ENCODE measurements around the gene CRIM1. TPM values are rescaled to one million over a fixed set of nuclear protein-coding genes. Genes with fewer than 3 reads are reported as not detected.

CRIM1 gene
- total RNA-seq, 1 experiment from 2014 or later: 245 TPM

DNA sequence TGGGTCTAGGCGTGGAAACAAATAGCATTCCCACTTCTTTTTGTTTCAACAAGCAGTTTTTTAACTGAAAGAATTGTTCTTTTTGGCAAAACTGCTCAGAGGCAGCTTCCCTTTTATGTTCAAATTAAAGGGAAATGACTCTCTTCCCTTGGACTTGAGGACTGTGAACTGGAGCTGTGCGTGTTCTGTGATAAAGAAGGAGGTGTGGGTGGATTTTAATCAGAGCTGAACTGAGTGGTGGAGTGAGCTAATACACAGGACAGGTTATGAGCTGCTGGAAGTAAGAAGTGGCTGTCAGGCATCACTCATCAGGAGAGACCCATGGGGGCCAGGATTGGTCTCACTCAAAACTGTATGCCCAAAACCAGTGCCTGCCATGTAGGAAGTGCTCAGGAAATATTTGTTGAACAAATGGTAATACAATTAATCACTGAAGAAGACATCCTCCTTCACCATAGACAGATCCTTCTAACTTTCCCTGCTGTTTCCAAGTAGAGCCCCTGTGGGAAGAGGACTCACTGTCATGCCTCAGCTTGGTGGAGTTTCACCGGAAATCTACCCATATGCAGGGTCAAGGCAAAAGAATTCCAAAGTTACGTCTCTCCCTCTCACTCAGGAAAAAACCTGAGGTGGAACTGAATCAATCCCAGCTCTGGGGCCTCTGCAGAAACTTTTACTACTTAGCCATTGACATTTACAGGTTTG is 186.5 kb downstream of the CRIM1 start:
- no peaks in the 10 kb centered on the region for H3K27me3 ChIP-seq (replicated peaks)
- no peak overlapping the region for H3K27ac ChIP-seq
- peaks cover 99% of the 10 kb centered on the region for H3K36me3 ChIP-seq
- no peaks in the 10 kb centered on the region for H3K9me3 ChIP-seq (replicated peaks)
- peaks cover 34% of the 10 kb centered on the region for H3K4me1 ChIP-seq (replicated peaks)
- no peak for DNase-seq (ENCODE audit: low read depth in 1 of 2, low spot score in 2 of 2)
- no peak overlapping the region for H3K4me3 ChIP-seq

DNA sequence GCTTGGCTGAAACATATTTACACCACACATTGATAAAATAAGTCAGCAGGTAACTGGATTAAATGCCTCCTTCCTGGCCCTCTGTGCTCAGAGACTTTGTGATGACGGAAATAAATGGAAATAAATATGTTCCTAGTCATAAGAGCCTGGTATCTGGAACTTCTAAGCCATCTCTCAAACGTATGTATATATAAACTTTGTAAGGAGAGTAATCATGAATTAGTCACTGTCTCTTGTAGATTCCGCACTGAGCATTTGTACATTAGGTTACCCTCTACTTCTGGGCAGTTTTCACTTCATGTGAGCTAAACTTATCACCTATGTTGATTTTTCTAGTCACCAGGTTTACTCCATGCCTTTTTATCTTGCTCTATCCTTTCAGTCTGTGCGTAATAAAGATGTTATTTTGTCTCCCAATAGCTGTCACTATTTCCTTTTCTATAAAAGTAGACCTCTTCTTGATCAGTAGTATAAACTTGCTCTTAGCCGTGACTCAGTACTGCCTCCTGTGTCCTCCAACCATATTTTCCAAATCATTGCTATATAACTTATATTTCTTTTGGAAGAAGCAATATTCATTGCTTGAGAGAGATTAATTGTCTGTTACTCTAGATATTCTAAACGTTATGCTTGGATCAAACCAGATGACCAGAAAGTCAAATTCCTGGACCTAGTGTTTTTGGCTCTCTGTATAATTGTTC is 189.2 kb downstream of the CRIM1 start:
- peaks cover 93% of the 10 kb centered on the region for H3K36me3 ChIP-seq
- no peak overlapping the region for H3K4me3 ChIP-seq
- H3K27ac ChIP-seq: no peak overlapping the region
- DNase-seq (ENCODE audit: low read depth in 1 of 2, low spot score in 2 of 2): no peak
- no peaks in the 10 kb centered on the region for H3K27me3 ChIP-seq (replicated peaks)
- H3K4me1 ChIP-seq (replicated peaks): peaks cover 30% of the 10 kb centered on the region
- no peaks in the 10 kb centered on the region for H3K9me3 ChIP-seq (replicated peaks)

DNA sequence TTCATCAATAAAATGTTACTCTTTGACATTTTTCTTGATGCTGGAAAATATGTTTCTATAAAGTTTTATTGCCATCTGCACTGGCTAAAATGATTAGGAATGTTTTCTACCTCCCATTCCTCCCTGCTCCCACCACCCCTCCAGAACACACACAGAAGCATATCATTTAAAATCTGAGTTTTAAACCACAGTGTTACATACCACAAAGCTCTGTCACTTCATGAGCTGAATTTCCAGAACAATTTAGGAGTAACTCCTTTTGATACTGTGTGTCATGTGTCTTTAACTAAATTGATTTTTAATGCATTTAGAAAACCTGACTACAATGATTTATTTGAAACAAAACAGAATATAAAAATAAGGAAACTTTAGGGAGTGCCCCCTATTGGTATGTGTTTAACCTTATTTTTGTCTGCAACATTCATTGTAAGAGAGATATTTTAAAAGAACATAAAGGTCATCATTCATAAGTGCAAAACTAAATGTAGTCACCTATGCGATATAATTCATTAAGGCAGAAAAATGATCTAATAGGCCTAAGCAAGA is 190.4 kb downstream of the CRIM1 start:
- Histone ChIP-seq H3K9me3 (replicated peaks) (no peaks in the 10 kb centered on the region), H3K27ac (no peak overlapping the region), H3K27me3 (replicated peaks) (no peaks in the 10 kb centered on the region), H3K4me3 (no peak overlapping the region), H3K4me1 (replicated peaks) (peaks cover 27% of the 10 kb centered on the region), H3K36me3 (peaks cover 93% of the 10 kb centered on the region)
- no peak for DNase-seq (ENCODE audit: low read depth in 1 of 2, low spot score in 2 of 2)

DNA sequence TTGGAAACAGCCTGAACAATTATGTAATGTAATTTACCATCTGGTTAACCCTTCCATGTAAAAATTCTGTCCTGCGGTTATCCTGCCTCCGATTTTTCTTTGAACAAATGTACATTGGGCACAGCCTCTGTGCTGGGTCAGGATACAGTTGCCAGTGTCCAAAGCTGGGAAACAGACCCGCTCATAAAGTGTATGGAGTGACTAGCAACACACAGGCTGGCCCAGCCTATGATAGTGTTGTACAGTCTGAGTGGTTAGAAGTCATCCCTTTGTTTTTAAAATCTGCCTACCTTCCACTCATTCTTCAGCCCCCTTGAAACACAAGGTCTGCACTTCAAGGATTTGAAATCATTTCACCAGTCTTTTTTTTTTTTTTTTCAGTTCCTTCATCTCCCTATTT is 192.3 kb downstream of the CRIM1 start:
- H3K4me1 ChIP-seq (replicated peaks): peaks cover 27% of the 10 kb centered on the region
- H3K36me3 ChIP-seq: peaks cover 93% of the 10 kb centered on the region

DNA sequence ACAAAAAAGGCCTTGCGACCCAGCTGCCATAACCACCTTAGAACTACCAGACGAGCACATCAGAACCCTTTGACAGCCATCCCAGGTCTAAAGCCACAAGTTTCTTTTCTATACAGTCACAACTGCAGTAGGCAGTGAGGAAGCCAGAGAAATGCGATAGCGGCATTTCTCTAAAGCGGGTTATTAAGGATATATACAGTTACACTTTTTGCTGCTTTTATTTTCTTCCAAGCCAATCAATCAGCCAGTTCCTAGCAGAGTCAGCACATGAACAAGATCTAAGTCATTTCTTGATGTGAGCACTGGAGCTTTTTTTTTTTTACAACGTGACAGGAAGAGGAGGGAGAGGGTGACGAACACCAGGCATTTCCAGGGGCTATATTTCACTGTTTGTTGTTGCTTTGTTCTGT is 193.6 kb downstream of the CRIM1 start:
- H3K4me1 ChIP-seq (replicated peaks): peaks cover 27% of the 10 kb centered on the region
- H3K4me3 ChIP-seq: no peak overlapping the region
- H3K9me3 ChIP-seq (replicated peaks): no peaks in the 10 kb centered on the region
- no peaks in the 10 kb centered on the region for H3K27me3 ChIP-seq (replicated peaks)
- peak in 1 of 2 experiments; percentile 36 for DNase-seq (ENCODE audit: low read depth in 1 of 2, low spot score in 2 of 2)
- peak overlapping the region; percentile 27; the same call in 1 of the 2 replicates for H3K27ac ChIP-seq
- H3K36me3 ChIP-seq: peaks cover 93% of the 10 kb centered on the region

More for the DNA sequence above, 192.3 kb downstream of the CRIM1 start:
- DNase-seq (ENCODE audit: low read depth in 1 of 2, low spot score in 2 of 2): no peak
- no peak overlapping the region for H3K4me3 ChIP-seq
- no peaks in the 10 kb centered on the region for H3K27me3 ChIP-seq (replicated peaks)
- H3K27ac ChIP-seq: no peak overlapping the region
- no peaks in the 10 kb centered on the region for H3K9me3 ChIP-seq (replicated peaks)

DNA sequence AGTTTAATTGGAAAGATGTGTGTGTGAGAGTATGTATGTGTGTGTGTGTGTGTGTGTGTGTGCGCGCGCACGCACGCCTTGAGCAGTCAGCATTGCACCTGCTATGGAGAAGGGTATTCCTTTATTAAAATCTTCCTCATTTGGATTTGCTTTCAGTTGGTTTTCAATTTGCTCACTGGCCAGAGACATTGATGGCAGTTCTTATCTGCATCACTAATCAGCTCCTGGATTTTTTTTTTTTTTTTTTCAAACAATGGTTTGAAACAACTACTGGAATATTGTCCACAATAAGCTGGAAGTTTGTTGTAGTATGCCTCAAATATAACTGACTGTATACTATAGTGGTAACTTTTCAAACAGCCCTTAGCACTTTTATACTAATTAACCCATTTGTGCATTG is 194.4 kb downstream of the CRIM1 start:
- DNase-seq (ENCODE audit: low read depth in 1 of 2, low spot score in 2 of 2): no peak
- no peaks in the 10 kb centered on the region for H3K9me3 ChIP-seq (replicated peaks)
- H3K4me1 ChIP-seq (replicated peaks): peaks cover 19% of the 10 kb centered on the region
- H3K36me3 ChIP-seq: peaks cover 93% of the 10 kb centered on the region
- no peak overlapping the region for H3K27ac ChIP-seq
- H3K4me3 ChIP-seq: no peak overlapping the region
- H3K27me3 ChIP-seq (replicated peaks): no peaks in the 10 kb centered on the region

DNA sequence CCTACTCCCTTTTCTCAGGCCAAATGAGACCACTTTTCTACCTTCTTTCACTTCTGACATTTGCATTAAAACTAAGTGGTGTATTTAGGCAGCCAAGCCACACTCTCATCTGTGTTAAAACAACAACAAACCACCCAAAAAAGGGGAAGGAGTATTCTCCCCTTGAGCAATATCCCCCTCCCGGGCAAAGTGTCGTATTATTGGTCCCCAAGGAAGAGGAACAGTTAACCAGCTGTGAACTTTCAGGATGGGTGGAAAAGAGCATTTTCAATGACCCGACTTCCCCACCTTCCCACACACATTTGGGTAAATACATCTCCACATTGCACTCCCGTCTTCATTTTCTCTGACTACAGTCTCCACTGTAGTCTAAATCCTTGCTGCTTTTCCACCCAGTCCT is 198.1 kb downstream of the CRIM1 start:
- Histone ChIP-seq H3K36me3 (peaks cover 82% of the 10 kb centered on the region), H3K4me1 (replicated peaks) (peaks cover 30% of the 10 kb centered on the region), H3K4me3 (no peak overlapping the region), H3K27me3 (replicated peaks) (no peaks in the 10 kb centered on the region), H3K9me3 (replicated peaks) (no peaks in the 10 kb centered on the region), H3K27ac (no peak overlapping the region)
- DNase-seq (ENCODE audit: low read depth in 1 of 2, low spot score in 2 of 2): no peak

DNA sequence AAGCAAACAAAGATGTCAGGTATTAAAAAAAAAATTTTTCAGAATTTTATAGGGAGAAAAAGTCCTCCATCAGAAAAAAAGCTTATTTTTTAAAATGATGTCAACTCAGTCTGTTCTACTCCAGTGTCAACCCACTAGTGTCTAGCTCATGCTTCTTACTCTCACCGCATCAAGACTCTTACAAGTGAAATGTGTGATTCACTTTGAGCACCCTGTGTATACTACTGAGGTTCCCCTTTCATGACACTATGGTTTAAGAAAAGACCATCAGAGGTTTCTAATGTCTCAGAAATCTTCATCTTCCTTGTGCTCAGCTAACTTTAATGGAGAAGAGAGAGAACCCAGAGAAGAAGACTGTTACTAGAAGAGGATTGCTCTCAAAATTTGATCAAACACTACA is 199.0 kb downstream of the CRIM1 start:
- H3K36me3 ChIP-seq: peaks cover 85% of the 10 kb centered on the region

DNA sequence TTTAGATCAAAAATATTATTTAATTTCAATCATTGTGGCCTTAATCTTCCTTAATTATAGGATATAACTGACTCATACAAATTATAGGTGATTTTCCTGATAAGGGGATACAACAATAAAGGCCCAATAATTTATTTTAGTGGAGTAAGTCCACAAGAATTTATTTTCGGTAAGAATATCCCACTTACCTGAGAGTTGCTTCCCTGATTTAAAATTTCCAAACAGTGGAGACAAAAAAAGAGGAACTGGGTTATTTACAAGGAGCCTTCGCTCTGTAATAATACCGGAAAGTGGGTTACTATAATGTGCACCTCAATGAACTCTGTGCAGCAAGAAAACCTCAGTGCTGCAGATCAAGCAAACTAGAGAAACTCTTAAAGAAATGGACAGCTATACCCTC is 200.2 kb downstream of the CRIM1 start:
- Histone ChIP-seq H3K36me3 (peaks cover 87% of the 10 kb centered on the region), H3K9me3 (replicated peaks) (no peaks in the 10 kb centered on the region), H3K4me3 (no peak overlapping the region), H3K4me1 (replicated peaks) (peaks cover 41% of the 10 kb centered on the region), H3K27me3 (replicated peaks) (no peaks in the 10 kb centered on the region), H3K27ac (no peak overlapping the region)
- no peak for DNase-seq (ENCODE audit: low read depth in 1 of 2, low spot score in 2 of 2)

More for the DNA sequence above, 199.0 kb downstream of the CRIM1 start:
- no peak for DNase-seq (ENCODE audit: low read depth in 1 of 2, low spot score in 2 of 2)
- Histone ChIP-seq H3K27ac (no peak overlapping the region), H3K4me1 (replicated peaks) (peaks cover 28% of the 10 kb centered on the region), H3K9me3 (replicated peaks) (no peaks in the 10 kb centered on the region), H3K4me3 (no peak overlapping the region), H3K27me3 (replicated peaks) (no peaks in the 10 kb centered on the region)

DNA sequence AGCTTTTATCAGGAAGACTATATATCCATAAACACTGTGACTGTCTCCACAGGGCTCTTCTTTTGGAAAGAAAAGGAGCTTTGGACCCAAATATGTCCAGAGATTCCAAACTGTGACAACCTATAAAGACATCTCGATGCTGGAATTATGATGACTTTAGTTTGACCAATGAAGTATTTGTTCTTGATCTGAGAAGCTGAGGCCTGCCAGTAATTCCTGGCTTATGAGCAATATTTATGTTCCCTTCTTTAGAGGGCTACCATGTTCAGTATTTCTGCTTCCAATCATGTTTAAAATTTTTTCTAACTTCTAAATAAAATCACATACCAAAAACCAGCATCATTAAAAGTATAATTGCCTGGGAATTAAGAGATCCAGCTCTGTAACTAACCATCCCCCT is 201.3 kb downstream of the CRIM1 start:
- peaks cover 49% of the 10 kb centered on the region for H3K4me1 ChIP-seq (replicated peaks)
- H3K27ac ChIP-seq: peak overlapping the region; percentile 51
- H3K4me3 ChIP-seq: no peak overlapping the region
- peaks cover 78% of the 10 kb centered on the region for H3K36me3 ChIP-seq
- peak in 1 of 2 experiments; percentile 44 for DNase-seq (ENCODE audit: low read depth in 1 of 2, low spot score in 2 of 2)
- H3K27me3 ChIP-seq (replicated peaks): no peaks in the 10 kb centered on the region
- H3K9me3 ChIP-seq (replicated peaks): no peaks in the 10 kb centered on the region

DNA sequence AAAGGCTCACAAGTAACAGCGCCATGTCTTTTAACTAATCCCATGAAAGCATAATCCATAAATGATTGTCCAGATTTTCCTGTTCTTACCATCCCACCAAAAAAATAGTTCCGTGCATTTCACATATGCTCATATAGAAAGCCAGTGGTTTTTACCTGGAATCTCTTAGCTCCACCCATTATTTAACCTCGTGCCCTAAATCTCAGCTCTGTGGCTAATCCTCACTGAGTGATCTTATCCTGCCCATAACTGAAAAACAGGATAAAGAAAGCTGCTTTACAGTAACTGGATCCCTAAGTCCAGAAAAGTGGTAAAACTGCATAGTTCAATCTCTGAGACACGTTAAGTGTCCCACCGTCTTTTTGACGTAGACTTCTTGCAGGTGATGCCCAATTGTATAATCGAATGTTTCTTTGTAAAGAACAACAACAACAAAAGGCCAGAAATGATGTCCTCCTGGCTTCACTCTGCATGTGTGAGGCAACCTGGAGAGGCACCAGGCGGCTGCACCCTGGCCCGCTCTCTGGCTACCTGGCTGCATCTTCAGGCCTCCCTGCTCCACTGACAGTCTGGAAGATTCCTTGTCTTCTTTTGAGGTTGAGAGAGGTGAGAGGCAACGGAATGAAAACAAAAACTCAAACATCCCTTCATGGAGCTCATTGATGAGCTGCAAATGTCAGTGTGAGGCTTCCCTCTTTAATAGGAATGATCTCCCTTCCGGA is 203.8 kb downstream of the CRIM1 start:
- Histone ChIP-seq H3K36me3 (peaks cover 69% of the 10 kb centered on the region), H3K27me3 (replicated peaks) (no peaks in the 10 kb centered on the region), H3K9me3 (replicated peaks) (no peaks in the 10 kb centered on the region), H3K4me1 (replicated peaks) (peaks cover 75% of the 10 kb centered on the region), H3K27ac (peak overlapping the region; percentile 99), H3K4me3 (no peak overlapping the region)
- DNase-seq (ENCODE audit: low read depth in 1 of 2, low spot score in 2 of 2): no peak

DNA sequence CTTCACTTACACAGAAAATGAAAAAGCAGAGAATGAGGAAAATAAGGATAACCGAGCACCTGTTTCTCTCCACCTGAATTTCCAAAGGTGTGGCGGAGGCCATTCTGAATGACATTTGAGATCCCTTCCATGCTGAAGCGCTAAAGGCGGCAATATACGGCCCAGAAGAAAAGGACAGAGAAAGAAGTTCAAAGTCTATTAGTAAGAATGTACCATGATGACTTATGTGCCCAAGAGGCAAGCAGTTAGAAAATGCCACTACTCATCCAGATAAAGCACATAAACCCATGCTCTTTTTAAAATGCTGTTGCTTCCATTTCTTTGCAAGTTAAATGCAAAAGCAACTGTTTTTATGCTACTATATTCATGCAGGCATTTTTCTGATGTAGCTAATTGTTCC is 205.1 kb downstream of the CRIM1 start:
- no peak for DNase-seq (ENCODE audit: low read depth in 1 of 2, low spot score in 2 of 2)
- Histone ChIP-seq H3K27me3 (replicated peaks) (no peaks in the 10 kb centered on the region), H3K36me3 (peaks cover 67% of the 10 kb centered on the region), H3K4me3 (peak overlapping the region; percentile 20), H3K4me1 (replicated peaks) (peaks cover 76% of the 10 kb centered on the region), H3K27ac (peak overlapping the region; percentile 99), H3K9me3 (replicated peaks) (no peaks in the 10 kb centered on the region)

DNA sequence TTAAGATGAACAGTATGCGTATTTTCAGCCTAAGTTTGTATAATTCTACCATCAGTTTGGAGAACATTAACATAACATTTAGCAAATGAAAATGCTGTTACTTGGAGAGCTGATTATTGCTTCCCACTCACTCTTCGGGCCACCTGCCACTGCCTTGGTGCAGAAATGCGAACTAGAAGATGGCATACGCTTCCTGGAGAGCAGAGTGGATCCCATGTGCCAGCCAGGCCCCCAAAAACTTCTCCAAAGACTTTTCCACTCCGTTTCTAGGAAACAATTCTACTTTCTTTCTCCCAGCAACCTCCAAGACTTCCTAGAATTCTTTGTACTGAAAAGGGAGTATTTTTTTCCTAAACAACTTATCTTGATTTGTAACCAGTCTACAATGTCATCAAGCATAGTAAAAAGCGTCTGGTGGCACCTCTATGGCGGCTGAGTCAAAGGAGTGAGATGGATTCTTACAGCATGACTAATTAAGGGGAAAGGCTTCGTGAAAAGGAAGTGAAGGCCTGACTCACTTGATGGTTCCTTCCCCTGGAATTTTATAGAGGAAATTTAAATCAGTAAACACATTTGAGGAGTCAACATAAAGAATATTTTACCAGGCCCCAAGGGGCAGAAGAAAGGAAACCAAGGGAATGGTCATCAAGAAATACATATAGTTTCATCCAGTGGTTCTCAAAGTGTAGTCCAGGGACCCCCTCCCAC is 205.8 kb downstream of the CRIM1 start:
- peak; percentile 91 to 98 for DNase-seq (ENCODE audit: low read depth in 1 of 2, low spot score in 2 of 2)
- no peaks in the 10 kb centered on the region for H3K27me3 ChIP-seq (replicated peaks)
- H3K4me3 ChIP-seq: peak overlapping the region; percentile 20
- peaks cover 66% of the 10 kb centered on the region for H3K36me3 ChIP-seq
- no peaks in the 10 kb centered on the region for H3K9me3 ChIP-seq (replicated peaks)
- peak overlapping the region; percentile 99 for H3K27ac ChIP-seq
- H3K4me1 ChIP-seq (replicated peaks): peaks cover 73% of the 10 kb centered on the region
